ENCODE results near the gene CXCL12.

DNA sequence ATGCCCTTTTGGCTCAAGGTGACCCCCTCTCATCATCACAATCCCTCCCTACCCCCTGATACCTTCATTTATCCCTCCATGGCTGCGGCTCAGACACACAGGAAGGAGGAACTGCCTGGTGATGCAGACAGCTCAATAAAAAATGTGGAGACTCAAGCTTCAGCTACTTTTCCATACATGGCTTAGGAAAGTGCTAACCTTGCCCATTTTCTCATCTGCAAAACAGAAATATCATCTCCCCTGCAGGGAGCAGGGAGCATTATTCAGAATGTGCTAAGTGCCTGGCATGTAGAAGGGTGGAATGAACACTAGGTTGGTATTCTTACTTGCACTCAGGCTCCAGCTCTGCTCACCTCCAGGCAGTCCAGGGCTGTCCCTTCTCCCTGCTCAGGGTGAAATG, 23.8 kb downstream of the CXCL12 start:
- TF ChIP-seq ZNF567 (CRISPR knock-in tag; IDR thresholded peaks at IDR 0.05; ENCODE audit: borderline replicate concordance): no peak
- TF ChIP-seq CAMTA2 (CRISPR knock-in tag; IDR thresholded peaks at IDR 0.05; ENCODE audit: borderline replicate concordance): no peak
- TF ChIP-seq ASH2L (IDR thresholded peaks at IDR 0.05; ENCODE audit: insufficient read length, low read depth, low read length): no peak
- TF ChIP-seq NFYB (CRISPR knock-in tag; IDR thresholded peaks at IDR 0.05): no peak
- no peak for TF ChIP-seq TCF7 (IDR thresholded peaks at IDR 0.05; ENCODE audit: low read depth)
- no peak for TF ChIP-seq JUN (CRISPR knock-in tag; IDR thresholded peaks at IDR 0.05)
- TF ChIP-seq, protein P1, sequence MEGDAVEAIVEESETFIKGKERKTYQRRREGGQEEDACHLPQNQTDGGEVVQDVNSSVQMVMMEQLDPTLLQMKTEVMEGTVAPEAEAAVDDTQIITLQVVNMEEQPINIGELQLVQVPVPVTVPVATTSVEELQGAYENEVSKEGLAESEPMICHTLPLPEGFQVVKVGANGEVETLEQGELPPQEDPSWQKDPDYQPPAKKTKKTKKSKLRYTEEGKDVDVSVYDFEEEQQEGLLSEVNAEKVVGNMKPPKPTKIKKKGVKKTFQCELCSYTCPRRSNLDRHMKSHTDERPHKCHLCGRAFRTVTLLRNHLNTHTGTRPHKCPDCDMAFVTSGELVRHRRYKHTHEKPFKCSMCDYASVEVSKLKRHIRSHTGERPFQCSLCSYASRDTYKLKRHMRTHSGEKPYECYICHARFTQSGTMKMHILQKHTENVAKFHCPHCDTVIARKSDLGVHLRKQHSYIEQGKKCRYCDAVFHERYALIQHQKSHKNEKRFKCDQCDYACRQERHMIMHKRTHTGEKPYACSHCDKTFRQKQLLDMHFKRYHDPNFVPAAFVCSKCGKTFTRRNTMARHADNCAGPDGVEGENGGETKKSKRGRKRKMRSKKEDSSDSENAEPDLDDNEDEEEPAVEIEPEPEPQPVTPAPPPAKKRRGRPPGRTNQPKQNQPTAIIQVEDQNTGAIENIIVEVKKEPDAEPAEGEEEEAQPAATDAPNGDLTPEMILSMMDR (CRISPR knock-in tag; IDR thresholded peaks at IDR 0.05): no peak

Measured in HepG2 (cell line).